ENCODE data around the gene ANKS1B.

ANKS1B gene

GRCh38 chr12:99567072-99567471, 417.7 kb downstream of the ANKS1B start:
- no peak overlapping the region for H3K4me3 ChIP-seq (ENCODE audit: low read depth, low read length)
- no peak for TF ChIP-seq CTCF (conservative IDR thresholded peaks at IDR 0.05; ENCODE audit: low read depth, low read length)
- DNase-seq (ENCODE audit: low read depth), result no peak

DNA sequence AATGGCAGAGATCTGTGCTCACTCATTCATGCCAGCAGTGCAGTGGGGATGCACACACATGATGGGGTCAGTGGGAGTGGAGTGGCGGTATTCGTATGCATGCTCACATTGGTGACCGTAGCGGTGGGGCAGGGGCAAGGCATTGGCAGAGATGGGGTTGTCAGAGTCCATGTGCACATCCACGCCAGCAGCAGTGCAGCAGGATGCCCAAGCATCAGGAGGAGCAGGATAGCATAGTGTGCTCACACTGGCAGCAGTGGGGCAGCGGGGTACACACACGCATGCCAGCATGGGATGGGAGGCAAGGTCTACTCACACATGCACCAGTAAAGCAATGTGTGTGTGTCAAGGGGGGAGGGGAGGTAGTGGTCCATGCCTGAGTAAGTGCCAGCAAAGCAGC, 426.6 kb downstream of the ANKS1B start:
- no peak for DNase-seq (ENCODE audit: low read depth)
- H3K4me3 ChIP-seq (ENCODE audit: low read depth, low read length), result no peak overlapping the region
- TF ChIP-seq CTCF (conservative IDR thresholded peaks at IDR 0.05; ENCODE audit: low read depth, low read length), result no peak

- TF ChIP-seq CTCF (conservative IDR thresholded peaks at IDR 0.05; ENCODE audit: low read depth, low read length), result no peak
- no peak overlapping the region for H3K4me3 ChIP-seq (ENCODE audit: low read depth, low read length)
- no peak for DNase-seq (ENCODE audit: low read depth)
Observed at GRCh38 chr12:99553461-99553860, 431.3 kb downstream of the ANKS1B start.

- no peak overlapping the region for H3K4me3 ChIP-seq (ENCODE audit: low read depth, low read length)
- DNase-seq (ENCODE audit: low read depth), result no peak
- no peak for TF ChIP-seq CTCF (conservative IDR thresholded peaks at IDR 0.05; ENCODE audit: low read depth, low read length)
Observed at GRCh38 chr12:99552022-99552421, 432.7 kb downstream of the ANKS1B start.

GRCh38 chr12:99549651-99550050, 435.1 kb downstream of the ANKS1B start:
- TF ChIP-seq CTCF (conservative IDR thresholded peaks at IDR 0.05; ENCODE audit: low read depth, low read length), result no peak
- no peak overlapping the region for H3K4me3 ChIP-seq (ENCODE audit: low read depth, low read length)
- DNase-seq (ENCODE audit: low read depth), result no peak

DNA sequence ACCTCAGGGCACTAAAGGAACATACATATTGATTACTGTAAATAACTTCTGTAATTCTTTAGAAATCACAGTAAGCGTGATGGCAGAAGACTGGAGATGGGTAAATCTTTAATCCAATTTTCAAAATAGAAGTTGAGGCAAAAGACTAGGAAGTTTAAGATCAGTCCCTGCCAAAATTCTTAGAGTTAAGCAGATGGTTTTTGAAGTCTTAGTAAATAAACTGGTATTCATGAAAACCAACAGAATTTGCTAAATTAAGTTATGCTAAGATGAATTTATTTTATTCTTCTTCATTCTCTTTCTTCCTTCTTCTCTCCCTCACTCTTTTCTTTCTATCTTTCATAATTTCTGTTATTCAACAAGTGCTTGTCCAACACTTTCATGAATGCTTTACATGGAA, 435.5 kb downstream of the ANKS1B start:
- DNase-seq (ENCODE audit: low read depth), result no peak
- TF ChIP-seq CTCF (conservative IDR thresholded peaks at IDR 0.05; ENCODE audit: low read depth, low read length), result no peak
- no peak overlapping the region for H3K4me3 ChIP-seq (ENCODE audit: low read depth, low read length)

DNA sequence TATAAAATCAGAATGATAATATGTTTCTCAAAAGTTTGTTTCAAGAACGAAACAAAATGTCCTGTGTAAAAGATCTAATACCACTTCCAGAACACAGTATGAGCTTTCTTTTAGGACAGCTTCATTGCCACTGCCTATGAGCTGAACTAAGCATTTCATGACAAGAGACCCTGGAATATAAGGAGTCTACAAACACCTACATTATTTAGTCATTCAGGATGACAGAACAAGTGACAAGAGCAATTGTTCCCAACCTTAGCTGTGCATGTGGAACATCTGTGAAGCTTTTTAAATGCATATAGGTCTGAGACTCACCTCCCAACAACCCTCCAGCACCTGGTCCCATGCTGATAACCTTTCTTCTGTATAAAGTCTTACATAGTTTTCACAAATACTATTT, 440.3 kb downstream of the ANKS1B start:
- DNase-seq (ENCODE audit: low read depth), result no peak
- no peak overlapping the region for H3K4me3 ChIP-seq (ENCODE audit: low read depth, low read length)
- no peak for TF ChIP-seq CTCF (conservative IDR thresholded peaks at IDR 0.05; ENCODE audit: low read depth, low read length)

Measured in choroid plexus epithelial cell (primary cell).